ENCODE measurements around the gene TMPO.

TMPO gene

GRCh38 chr12:98513379-98514322, 1.7 kb upstream of the TMPO start:
- DNase-seq (ENCODE audit: extremely low read depth, low read depth): no peak
- no peak for TF ChIP-seq CTCF (IDR thresholded peaks at IDR 0.05; ENCODE audit: low read depth, low read length, missing control alignments)
- H3K4me3 ChIP-seq (replicated peaks; ENCODE audit: low read depth, low read length): peak overlapping the region; percentile 91

DNA sequence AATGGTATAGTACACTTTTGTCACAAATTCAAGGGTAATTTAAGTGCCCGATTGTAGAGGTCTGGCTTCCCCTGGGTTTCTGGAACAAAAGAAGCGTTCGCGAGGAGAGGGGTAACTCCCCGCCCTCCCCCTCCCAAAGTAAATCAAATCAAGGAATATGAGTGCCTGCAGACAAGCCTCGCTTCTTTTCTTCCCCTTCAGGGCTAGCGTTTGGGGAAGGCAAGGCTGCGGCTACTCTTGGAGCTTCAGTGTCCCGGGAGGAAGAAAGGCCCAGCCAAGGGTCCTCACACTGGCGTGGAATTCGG, 456 bp upstream of the TMPO start:
- no peak for DNase-seq (ENCODE audit: extremely low read depth, low read depth)
- no peak for TF ChIP-seq CTCF (IDR thresholded peaks at IDR 0.05; ENCODE audit: low read depth, low read length, missing control alignments)
- peak overlapping the region; percentile 91 for H3K4me3 ChIP-seq (replicated peaks; ENCODE audit: low read depth, low read length)

GRCh38 chr12:98516111-98516873, 902 bp downstream of the TMPO start:
- peak; percentile 68 for TF ChIP-seq CTCF (IDR thresholded peaks at IDR 0.05; ENCODE audit: low read depth, low read length, missing control alignments)
- peak overlapping the region; percentile 91 for H3K4me3 ChIP-seq (replicated peaks; ENCODE audit: low read depth, low read length)

DNA sequence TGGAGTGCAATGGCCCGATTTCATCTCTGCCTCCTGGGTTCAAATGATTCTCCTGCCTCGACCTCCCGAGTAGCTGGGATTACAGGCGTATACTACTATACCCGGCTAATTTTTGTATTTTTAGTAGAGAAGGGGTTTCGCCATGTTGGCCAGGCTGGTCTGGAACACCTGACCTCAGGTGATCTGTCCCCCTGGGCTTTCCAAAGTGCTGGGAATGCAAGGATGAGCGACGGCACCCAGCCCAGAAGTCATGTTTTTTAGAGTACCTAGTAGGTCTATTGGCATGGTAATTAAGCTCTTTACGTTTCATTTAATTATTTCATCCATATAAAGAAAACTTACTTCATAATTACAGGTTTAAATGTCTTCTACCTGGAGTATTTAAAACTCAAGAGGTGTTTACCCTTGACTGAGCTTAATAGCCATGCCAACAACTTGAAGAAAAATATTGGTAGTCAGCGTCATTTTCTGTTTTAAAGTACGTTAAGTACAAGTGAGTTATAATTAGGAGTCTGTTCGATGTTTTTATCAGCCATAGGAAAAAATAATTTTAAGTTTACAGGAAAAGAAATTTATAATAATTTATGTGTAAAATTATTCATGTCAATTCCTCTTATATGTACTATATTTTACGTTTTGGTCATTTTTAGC, 4.0 kb downstream of the TMPO start:
- no peak for DNase-seq (ENCODE audit: extremely low read depth, low read depth)
- TF ChIP-seq CTCF (IDR thresholded peaks at IDR 0.05; ENCODE audit: low read depth, low read length, missing control alignments): no peak
- no peak overlapping the region for H3K4me3 ChIP-seq (replicated peaks; ENCODE audit: low read depth, low read length)

More at GRCh38 chr12:98516111-98516873, 902 bp downstream of the TMPO start:
- peak; percentile 76 for DNase-seq (ENCODE audit: extremely low read depth, low read depth)

DNA sequence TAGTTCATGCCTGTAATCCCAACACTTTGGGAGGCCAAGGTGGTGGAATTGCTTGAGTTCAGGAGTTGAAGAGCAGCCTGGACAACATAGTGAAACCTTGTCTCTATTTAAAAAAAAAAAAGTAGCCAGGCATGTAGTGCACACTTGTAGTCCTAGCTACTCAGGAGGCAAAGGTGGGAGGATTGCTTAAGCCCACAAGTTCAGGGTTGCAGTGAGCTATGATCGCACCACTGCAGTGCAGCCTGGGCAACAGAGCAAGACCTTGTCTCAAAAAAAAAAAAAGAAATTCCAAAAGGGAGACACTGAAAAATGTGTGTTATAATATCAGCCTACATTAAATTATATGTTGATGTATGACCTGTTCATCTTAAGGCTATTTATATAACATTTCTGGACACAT, 14.7 kb downstream of the TMPO start:
- TF ChIP-seq CTCF (IDR thresholded peaks at IDR 0.05; ENCODE audit: low read depth, low read length, missing control alignments): no peak
- no peak overlapping the region for H3K4me3 ChIP-seq (replicated peaks; ENCODE audit: low read depth, low read length)
- no peak for DNase-seq (ENCODE audit: extremely low read depth, low read depth)

DNA sequence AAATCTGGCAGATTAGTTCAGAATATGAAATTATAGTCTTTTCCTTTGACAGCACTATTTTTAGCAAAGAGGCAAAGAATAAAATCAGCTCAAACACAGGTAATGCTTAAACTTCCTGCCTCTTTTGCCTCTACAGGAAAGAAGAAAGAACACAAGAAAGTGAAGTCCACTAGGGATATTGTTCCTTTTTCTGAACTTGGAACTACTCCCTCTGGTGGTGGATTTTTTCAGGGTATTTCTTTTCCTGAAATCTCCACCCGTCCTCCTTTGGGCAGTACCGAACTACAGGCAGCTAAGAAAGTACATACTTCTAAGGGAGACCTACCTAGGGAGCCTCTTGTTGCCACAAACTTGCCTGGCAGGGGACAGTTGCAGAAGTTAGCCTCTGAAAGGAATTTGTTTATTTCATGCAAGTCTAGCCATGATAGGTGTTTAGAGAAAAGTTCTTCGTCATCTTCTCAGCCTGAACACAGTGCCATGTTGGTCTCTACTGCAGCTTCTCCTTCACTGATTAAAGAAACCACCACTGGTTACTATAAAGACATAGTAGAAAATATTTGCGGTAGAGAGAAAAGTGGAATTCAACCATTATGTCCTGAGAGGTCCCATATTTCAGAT, 17.4 kb downstream of the TMPO start:
- H3K4me3 ChIP-seq (replicated peaks; ENCODE audit: low read depth, low read length): no peak overlapping the region
- TF ChIP-seq CTCF (IDR thresholded peaks at IDR 0.05; ENCODE audit: low read depth, low read length, missing control alignments): peak; percentile 57
- peak; percentile 29 for DNase-seq (ENCODE audit: extremely low read depth, low read depth)
